ENCODE results near the gene ASB2.

DNA sequence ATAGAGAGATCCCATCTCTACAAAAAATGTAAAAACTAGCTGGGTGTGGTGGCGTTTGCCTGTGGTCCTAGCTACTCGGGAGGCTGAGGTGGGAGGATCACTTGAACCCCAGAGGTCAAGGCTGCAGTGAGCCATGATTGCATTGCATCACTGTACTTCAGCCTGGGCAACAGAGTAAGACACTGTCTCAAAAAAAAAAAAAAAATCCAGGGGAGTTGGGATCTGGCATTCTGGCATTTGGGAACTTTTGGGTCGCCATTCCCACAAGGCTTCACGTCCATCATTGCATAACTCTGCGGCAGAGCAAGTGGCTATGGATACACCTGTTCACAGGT is 83.9 kb downstream of the ASB2 start:
- TF ChIP-seq, protein P1, sequence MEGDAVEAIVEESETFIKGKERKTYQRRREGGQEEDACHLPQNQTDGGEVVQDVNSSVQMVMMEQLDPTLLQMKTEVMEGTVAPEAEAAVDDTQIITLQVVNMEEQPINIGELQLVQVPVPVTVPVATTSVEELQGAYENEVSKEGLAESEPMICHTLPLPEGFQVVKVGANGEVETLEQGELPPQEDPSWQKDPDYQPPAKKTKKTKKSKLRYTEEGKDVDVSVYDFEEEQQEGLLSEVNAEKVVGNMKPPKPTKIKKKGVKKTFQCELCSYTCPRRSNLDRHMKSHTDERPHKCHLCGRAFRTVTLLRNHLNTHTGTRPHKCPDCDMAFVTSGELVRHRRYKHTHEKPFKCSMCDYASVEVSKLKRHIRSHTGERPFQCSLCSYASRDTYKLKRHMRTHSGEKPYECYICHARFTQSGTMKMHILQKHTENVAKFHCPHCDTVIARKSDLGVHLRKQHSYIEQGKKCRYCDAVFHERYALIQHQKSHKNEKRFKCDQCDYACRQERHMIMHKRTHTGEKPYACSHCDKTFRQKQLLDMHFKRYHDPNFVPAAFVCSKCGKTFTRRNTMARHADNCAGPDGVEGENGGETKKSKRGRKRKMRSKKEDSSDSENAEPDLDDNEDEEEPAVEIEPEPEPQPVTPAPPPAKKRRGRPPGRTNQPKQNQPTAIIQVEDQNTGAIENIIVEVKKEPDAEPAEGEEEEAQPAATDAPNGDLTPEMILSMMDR (IDR thresholded peaks at IDR 0.05): no peak
- TF ChIP-seq POLR2A (IDR thresholded peaks at IDR 0.05): no peak
